ENCODE measurements around the gene PLXNB1. TPM values are rescaled to one million over a fixed set of nuclear protein-coding genes. Genes with fewer than 3 reads are reported as not detected.

Gene PLXNB1
- total and polyA plus RNA-seq, 10 of the 15 experiments (the other 5 are each of a cell fraction or from before 2014, with no cell fraction given): 0.18 to 15.1 (median 5.3) TPM

GRCh38 chr3:48435774-48436476 is 6.0 kb upstream of the PLXNB1 start (continued):
- TF ChIP-seq, protein P1, sequence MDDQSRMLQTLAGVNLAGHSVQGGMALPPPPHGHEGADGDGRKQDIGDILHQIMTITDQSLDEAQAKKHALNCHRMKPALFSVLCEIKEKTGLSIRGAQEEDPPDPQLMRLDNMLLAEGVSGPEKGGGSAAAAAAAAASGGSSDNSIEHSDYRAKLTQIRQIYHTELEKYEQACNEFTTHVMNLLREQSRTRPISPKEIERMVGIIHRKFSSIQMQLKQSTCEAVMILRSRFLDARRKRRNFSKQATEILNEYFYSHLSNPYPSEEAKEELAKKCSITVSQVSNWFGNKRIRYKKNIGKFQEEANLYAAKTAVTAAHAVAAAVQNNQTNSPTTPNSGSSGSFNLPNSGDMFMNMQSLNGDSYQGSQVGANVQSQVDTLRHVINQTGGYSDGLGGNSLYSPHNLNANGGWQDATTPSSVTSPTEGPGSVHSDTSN (IDR thresholded peaks at IDR 0.05; ENCODE audit: insufficient replicate concordance, low read depth, low read length): no peak
- TF ChIP-seq JUND (IDR thresholded peaks at IDR 0.05; ENCODE audit: low read depth, low read length) (no peak), USF1 (IDR thresholded peaks at IDR 0.05; ENCODE audit: borderline replicate concordance, extremely low read length, insufficient read depth, low read depth, low read length) (no peak), FOXM1 (IDR thresholded peaks at IDR 0.05; ENCODE audit: low read depth, low read length) (peak; percentile 79; the same call in 1 of the 2 replicates), E2F4 (IDR thresholded peaks at IDR 0.05; ENCODE audit: low read depth, low read length) (0 out of 2 replicates have a peak, but pooled peaks have one; percentile 31), EED (IDR thresholded peaks at IDR 0.05; ENCODE audit: low read depth) (no peak), NFYB (IDR thresholded peaks at IDR 0.05; ENCODE audit: insufficient read depth, low read depth, low read length) (no peak), SREBF1 (IDR thresholded peaks at IDR 0.05; ENCODE audit: low read length) (no peak), HDAC2 (IDR thresholded peaks at IDR 0.05) (no peak), EP300 (IDR thresholded peaks at IDR 0.05; ENCODE audit: borderline replicate concordance in 1 of 2, control insufficient read depth in 1 of 2, low read depth in 2 of 2, low read length in 2 of 2) (no peak), ESRRA (IDR thresholded peaks at IDR 0.05; ENCODE audit: low read length) (0 out of 2 replicates have a peak, but pooled peaks have one; percentile 61), POLR2A (IDR thresholded peaks at IDR 0.05; ENCODE audit: low read depth, low read length) (no peak), NRF1 (conservative IDR thresholded peaks at IDR 0.05; ENCODE audit: low read depth, low read length) (no peak), CREM (IDR thresholded peaks at IDR 0.05; ENCODE audit: low read depth) (0 out of 2 replicates have a peak, but pooled peaks have one; percentile 37), TCF12 (IDR thresholded peaks at IDR 0.05; ENCODE audit: low read depth, low read length) (no peak), BACH1 (IDR thresholded peaks at IDR 0.05; ENCODE audit: borderline replicate concordance) (no peak), IRF4 (IDR thresholded peaks at IDR 0.05; ENCODE audit: low read depth, low read length) (0 out of 2 replicates have a peak, but pooled peaks have one; percentile 34), RAD21 (IDR thresholded peaks at IDR 0.05; ENCODE audit: insufficient read depth, low read depth, low read length) (peak; percentile 92), GATAD2B (conservative IDR thresholded peaks at IDR 0.05; ENCODE audit: low read depth) (0 out of 2 replicates have a peak, but pooled peaks have one; percentile 50), NFYA (IDR thresholded peaks at IDR 0.05; ENCODE audit: borderline replicate concordance, low read depth, low read length) (no peak), STAT3 (IDR thresholded peaks at IDR 0.05; ENCODE audit: low read depth, low read length) (no peak)
- TF ChIP-seq, protein P2, sequence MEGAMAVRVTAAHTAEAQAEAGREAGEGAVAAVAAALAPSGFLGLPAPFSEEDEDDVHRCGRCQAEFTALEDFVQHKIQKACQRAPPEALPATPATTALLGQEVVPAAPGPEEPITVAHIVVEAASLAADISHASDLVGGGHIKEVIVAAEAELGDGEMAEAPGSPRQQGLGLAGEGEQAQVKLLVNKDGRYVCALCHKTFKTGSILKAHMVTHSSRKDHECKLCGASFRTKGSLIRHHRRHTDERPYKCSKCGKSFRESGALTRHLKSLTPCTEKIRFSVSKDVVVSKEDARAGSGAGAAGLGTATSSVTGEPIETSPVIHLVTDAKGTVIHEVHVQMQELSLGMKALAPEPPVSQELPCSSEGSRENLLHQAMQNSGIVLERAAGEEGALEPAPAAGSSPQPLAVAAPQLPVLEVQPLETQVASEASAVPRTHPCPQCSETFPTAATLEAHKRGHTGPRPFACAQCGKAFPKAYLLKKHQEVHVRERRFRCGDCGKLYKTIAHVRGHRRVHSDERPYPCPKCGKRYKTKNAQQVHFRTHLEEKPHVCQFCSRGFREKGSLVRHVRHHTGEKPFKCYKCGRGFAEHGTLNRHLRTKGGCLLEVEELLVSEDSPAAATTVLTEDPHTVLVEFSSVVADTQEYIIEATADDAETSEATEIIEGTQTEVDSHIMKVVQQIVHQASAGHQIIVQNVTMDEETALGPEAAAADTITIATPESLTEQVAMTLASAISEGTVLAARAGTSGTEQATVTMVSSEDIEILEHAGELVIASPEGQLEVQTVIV (IDR thresholded peaks at IDR 0.05; ENCODE audit: borderline replicate concordance, partially characterized antibody): no peak
- TF ChIP-seq, protein P3, sequence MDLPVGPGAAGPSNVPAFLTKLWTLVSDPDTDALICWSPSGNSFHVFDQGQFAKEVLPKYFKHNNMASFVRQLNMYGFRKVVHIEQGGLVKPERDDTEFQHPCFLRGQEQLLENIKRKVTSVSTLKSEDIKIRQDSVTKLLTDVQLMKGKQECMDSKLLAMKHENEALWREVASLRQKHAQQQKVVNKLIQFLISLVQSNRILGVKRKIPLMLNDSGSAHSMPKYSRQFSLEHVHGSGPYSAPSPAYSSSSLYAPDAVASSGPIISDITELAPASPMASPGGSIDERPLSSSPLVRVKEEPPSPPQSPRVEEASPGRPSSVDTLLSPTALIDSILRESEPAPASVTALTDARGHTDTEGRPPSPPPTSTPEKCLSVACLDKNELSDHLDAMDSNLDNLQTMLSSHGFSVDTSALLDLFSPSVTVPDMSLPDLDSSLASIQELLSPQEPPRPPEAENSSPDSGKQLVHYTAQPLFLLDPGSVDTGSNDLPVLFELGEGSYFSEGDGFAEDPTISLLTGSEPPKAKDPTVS (IDR thresholded peaks at IDR 0.05; ENCODE audit: low read depth, low read length): no peak
